ENCODE results near the gene HGD. TPM values are rescaled to one million over a fixed set of nuclear protein-coding genes. Genes with fewer than 3 reads are reported as not detected.

Gene HGD
- total and polyA plus RNA-seq, 2 donors (not counting 1 experiment from before 2014, with no cell fraction given) = 0.75 to 0.91 TPM

DNA sequence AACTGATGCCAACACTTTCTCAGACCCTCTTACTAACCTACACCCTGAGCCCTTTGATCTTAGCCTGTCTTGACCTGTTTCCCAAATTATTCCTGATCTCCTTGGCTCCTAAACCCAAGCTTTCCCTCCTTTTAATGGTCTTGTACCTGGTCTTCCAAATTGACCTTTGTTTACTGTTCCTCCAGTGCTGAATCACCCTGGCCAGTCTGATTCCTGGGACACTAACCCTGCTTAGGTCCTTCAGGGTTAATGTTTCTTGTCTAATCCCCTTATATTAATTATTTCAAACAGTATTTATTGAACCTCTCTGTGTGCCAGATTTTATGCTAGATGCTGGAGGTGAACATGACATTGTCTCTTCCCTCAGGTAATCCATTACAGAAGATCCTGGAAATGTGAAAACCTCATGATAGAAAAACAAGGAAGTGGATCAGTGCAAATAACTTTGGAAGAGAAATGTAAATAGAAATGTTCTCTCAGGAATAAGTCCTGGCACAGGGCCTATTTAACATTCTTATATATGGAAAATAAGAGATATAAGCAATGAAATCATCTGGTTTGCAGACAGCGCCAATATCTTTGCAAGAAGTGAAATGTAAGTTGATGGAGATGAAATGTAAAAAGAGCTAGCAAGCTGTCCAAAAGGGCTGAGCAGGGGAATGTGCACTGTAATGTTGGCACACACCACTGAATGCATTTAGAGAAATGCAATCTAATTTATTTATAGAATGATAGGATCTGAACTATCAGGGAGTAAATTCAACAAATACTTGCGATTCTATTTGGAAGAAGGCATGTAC, 20.7 kb downstream of the HGD start:
- no peak overlapping the region for H3K4me2 ChIP-seq (replicated peaks; ENCODE audit: low read depth, low read length, poor library complexity, severe bottlenecking)
- peaks cover 0 to 2% (median 0%) of the 10 kb centered on the region in 4 experiments for H3K27me3 ChIP-seq (replicated peaks in 1 of 4; ENCODE audit: control extremely low read depth in 1 of 4, control insufficient read depth in 3 of 4, insufficient read depth in 4 of 4, low read length in 3 of 4)
- ATAC-seq (ENCODE audit: low read depth) (no peak), DNase-seq (no peak)
- no CpG with 5 or more reads among the region's 2 CpGs for WGBS (ENCODE audit: insufficient coverage)
- Mint-ChIP-seq H3K4me3 (no peak overlapping the region), H3K27me3 (peaks cover 32% of the 10 kb centered on the region), H3K4me1 (peaks cover 6% of the 10 kb centered on the region), H3K27ac (no peak overlapping the region), H3K9me3 (ENCODE audit: insufficient read depth) (no peaks in the 10 kb centered on the region)
- TF ChIP-seq EZH2 (IDR thresholded peaks at IDR 0.05; ENCODE audit: borderline replicate concordance, insufficient read depth, low read depth, low read length, poor library complexity, severe bottlenecking) = no peak
- TF ChIP-seq, protein P1, sequence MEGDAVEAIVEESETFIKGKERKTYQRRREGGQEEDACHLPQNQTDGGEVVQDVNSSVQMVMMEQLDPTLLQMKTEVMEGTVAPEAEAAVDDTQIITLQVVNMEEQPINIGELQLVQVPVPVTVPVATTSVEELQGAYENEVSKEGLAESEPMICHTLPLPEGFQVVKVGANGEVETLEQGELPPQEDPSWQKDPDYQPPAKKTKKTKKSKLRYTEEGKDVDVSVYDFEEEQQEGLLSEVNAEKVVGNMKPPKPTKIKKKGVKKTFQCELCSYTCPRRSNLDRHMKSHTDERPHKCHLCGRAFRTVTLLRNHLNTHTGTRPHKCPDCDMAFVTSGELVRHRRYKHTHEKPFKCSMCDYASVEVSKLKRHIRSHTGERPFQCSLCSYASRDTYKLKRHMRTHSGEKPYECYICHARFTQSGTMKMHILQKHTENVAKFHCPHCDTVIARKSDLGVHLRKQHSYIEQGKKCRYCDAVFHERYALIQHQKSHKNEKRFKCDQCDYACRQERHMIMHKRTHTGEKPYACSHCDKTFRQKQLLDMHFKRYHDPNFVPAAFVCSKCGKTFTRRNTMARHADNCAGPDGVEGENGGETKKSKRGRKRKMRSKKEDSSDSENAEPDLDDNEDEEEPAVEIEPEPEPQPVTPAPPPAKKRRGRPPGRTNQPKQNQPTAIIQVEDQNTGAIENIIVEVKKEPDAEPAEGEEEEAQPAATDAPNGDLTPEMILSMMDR (IDR thresholded peaks at IDR 0.05) = no peak
- no peak overlapping the region for H3K9ac ChIP-seq (ENCODE audit: low read length)
- no peak overlapping the region for H3K27ac ChIP-seq (ENCODE audit: low read length in 2 of 2)
- no peaks in the 10 kb centered on the region for H3K36me3 ChIP-seq (replicated peaks in 1 of 2; ENCODE audit: control extremely low read depth in 1 of 2, control insufficient read depth in 1 of 2, extremely low read depth in 1 of 2, insufficient read depth in 2 of 2, low read length in 1 of 2)
- H3K79me2 ChIP-seq (ENCODE audit: control insufficient read depth, insufficient read depth, low read length) = no peaks in the 10 kb centered on the region
- H3K9me3 ChIP-seq (ENCODE audit: control extremely low read depth in 1 of 3, control insufficient read depth in 2 of 3, insufficient read depth in 1 of 3, low read length in 2 of 3) = peaks cover 0 to 7% (median 0%) of the 10 kb centered on the region in 3 donors
- POLR2A ChIA-PET = no interaction called here
- no peak overlapping the region for H3K4me3 ChIP-seq (ENCODE audit: control extremely low read depth in 1 of 5, extremely low read depth in 1 of 5, insufficient read depth in 1 of 5, low read depth in 2 of 5, low read length in 4 of 5)
- H3K4me1 ChIP-seq (ENCODE audit: control insufficient read depth in 2 of 2, insufficient read depth in 2 of 2, low read length in 2 of 2) = no peaks in the 10 kb centered on the region
- intact Hi-C loops (cut with micrococcal nuclease) = no loop called here
- CTCF ChIA-PET = no interaction called here
- no peak overlapping the region for H2AFZ ChIP-seq (ENCODE audit: insufficient read depth, low read depth, low read length, poor library complexity, severe bottlenecking)
- no peaks in the 10 kb centered on the region for H4K20me1 ChIP-seq (ENCODE audit: control insufficient read depth, insufficient read depth, low read length, poor library complexity, severe bottlenecking)

DNA sequence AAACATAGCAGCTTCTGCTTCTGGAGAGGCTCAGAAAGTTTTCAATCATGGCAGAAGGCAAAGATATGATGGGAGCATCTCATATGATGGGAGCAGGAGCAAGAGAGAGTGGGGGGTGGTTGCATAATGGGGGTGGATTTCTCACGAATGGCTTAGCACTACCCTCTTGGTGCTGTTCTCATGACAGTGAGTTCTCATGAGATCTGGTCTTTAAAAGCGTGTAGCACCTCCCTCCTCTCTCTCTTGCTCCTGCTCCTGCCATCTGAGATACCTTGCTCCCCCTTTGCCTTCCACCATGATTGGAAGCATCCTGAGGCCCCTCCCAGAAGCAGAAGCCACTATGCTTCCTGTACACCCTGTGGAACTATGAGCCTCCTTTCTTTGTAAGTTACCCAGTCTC, 22.2 kb downstream of the HGD start:
- Histone ChIP-seq H3K27me3 (replicated peaks in 1 of 4; ENCODE audit: control extremely low read depth in 1 of 4, control insufficient read depth in 3 of 4, insufficient read depth in 4 of 4, low read length in 3 of 4) (peaks cover 0 to 2% (median 0%) of the 10 kb centered on the region in 4 experiments), H4K20me1 (ENCODE audit: control insufficient read depth, insufficient read depth, low read length, poor library complexity, severe bottlenecking) (no peaks in the 10 kb centered on the region), H3K79me2 (ENCODE audit: control insufficient read depth, insufficient read depth, low read length) (no peaks in the 10 kb centered on the region), H3K36me3 (replicated peaks in 1 of 2; ENCODE audit: control extremely low read depth in 1 of 2, control insufficient read depth in 1 of 2, extremely low read depth in 1 of 2, insufficient read depth in 2 of 2, low read length in 1 of 2) (no peaks in the 10 kb centered on the region), H3K9me3 (ENCODE audit: control extremely low read depth in 1 of 3, control insufficient read depth in 2 of 3, insufficient read depth in 1 of 3, low read length in 2 of 3) (peaks cover 0 to 7% (median 0%) of the 10 kb centered on the region in 3 donors), H3K4me2 (replicated peaks; ENCODE audit: low read depth, low read length, poor library complexity, severe bottlenecking) (no peak overlapping the region), H3K4me3 (ENCODE audit: control extremely low read depth in 1 of 5, extremely low read depth in 1 of 5, insufficient read depth in 1 of 5, low read depth in 2 of 5, low read length in 4 of 5) (no peak overlapping the region), H3K27ac (ENCODE audit: low read length in 2 of 2) (no peak overlapping the region), H3K9ac (ENCODE audit: low read length) (no peak overlapping the region), H3K4me1 (ENCODE audit: control insufficient read depth in 2 of 2, insufficient read depth in 2 of 2, low read length in 2 of 2) (no peaks in the 10 kb centered on the region), H2AFZ (ENCODE audit: insufficient read depth, low read depth, low read length, poor library complexity, severe bottlenecking) (no peak overlapping the region)
- TF ChIP-seq, protein P1 (IDR thresholded peaks at IDR 0.05) = no peak
- no peak for TF ChIP-seq EZH2 (IDR thresholded peaks at IDR 0.05; ENCODE audit: borderline replicate concordance, insufficient read depth, low read depth, low read length, poor library complexity, severe bottlenecking)
- WGBS (ENCODE audit: insufficient coverage) = 100% methylated on average over 1 of the region's 2 CpGs
- Mint-ChIP-seq H3K27ac (no peak overlapping the region), H3K9me3 (ENCODE audit: insufficient read depth) (no peaks in the 10 kb centered on the region), H3K4me3 (no peak overlapping the region), H3K27me3 (peaks cover 24% of the 10 kb centered on the region), H3K4me1 (peaks cover 6% of the 10 kb centered on the region)
- intact Hi-C loops (cut with micrococcal nuclease) = no loop called here
- no peak for ATAC-seq (ENCODE audit: low read depth)
- ChIA-PET POLR2A (no interaction called here), CTCF (no interaction called here)
- DNase-seq = no peak

Measured in B cell (primary cell).